Measurements from ENCODE around the gene TTBK2.
"Not testable (repeated sequence)": the region's sequence is repeated elsewhere in the genome, so short reads cannot be mapped to it uniquely, and the experiment has no call there.

TTBK2 gene

GRCh38 chr15:42820811-42821210, 99.8 kb downstream of the TTBK2 start:
- DNase-seq, result no peak

- no peak for DNase-seq
These were observed 100.8 kb downstream of the TTBK2 start for GRCh38 chr15:42819786-42820185.

- no peak for DNase-seq
These were observed 109.1 kb downstream of the TTBK2 start for GRCh38 chr15:42811433-42811832.

- no peak for DNase-seq
These were observed 111.7 kb downstream of the TTBK2 start for GRCh38 chr15:42808913-42809312.

GRCh38 chr15:42805266-42805665, 115.3 kb downstream of the TTBK2 start:
- no peak for DNase-seq

GRCh38 chr15:42804739-42805138, 115.8 kb downstream of the TTBK2 start:
- no peak for DNase-seq

GRCh38 chr15:42803436-42803835, 117.1 kb downstream of the TTBK2 start:
- DNase-seq, result no peak

GRCh38 chr15:42802168-42802567, 118.4 kb downstream of the TTBK2 start:
- no peak for DNase-seq

GRCh38 chr15:42800731-42801474, 119.7 kb downstream of the TTBK2 start:
- DNase-seq, result peak; percentile 9

GRCh38 chr15:42798802-42799201, 121.8 kb downstream of the TTBK2 start:
- no peak for DNase-seq

GRCh38 chr15:42796955-42797782, 123.4 kb downstream of the TTBK2 start:
- peak; percentile 6 for DNase-seq

- no peak for DNase-seq
These were observed 131.9 kb downstream of the TTBK2 start for GRCh38 chr15:42788725-42789124.

GRCh38 chr15:42786978-42787377, 133.6 kb downstream of the TTBK2 start:
- no peak for DNase-seq

GRCh38 chr15:42785569-42785968, 135.0 kb downstream of the TTBK2 start:
- no peak for DNase-seq

- no peak for DNase-seq
These were observed 135.9 kb downstream of the TTBK2 start for GRCh38 chr15:42784705-42785104.

- DNase-seq, result no peak
These were observed 137.9 kb downstream of the TTBK2 start for GRCh38 chr15:42782716-42783115.

GRCh38 chr15:42775416-42775815, 145.2 kb downstream of the TTBK2 start:
- DNase-seq, result no peak

GRCh38 chr15:42772901-42773300, 147.7 kb downstream of the TTBK2 start:
- DNase-seq, result no peak

- DNase-seq, result no peak
These were observed 148.4 kb downstream of the TTBK2 start for GRCh38 chr15:42772144-42772543.

GRCh38 chr15:42766109-42766508, 154.5 kb downstream of the TTBK2 start:
- DNase-seq, result not testable (repeated sequence)

- not testable (repeated sequence) for DNase-seq
These were observed 156.3 kb downstream of the TTBK2 start for GRCh38 chr15:42764154-42764731.

- DNase-seq, result not testable (repeated sequence)
These were observed 158.8 kb downstream of the TTBK2 start for GRCh38 chr15:42761813-42762212.

GRCh38 chr15:42760759-42761158, 159.8 kb downstream of the TTBK2 start:
- DNase-seq, result no peak

- no peak for DNase-seq
These were observed 161.5 kb downstream of the TTBK2 start for GRCh38 chr15:42759093-42759492.

All from DMS53 (cell line).